Hippocampal formation (tissue), 2 donors: ENCODE data around the gene CPS1.

Experiments used
- DNase-seq, 2 donors: peaks; one replicate each; lab custom pipeline; 2025; lab: John Stamatoyannopoulos, UW

Gene CPS1

GRCh38 chr2:210556329-210556980, at the start of gene CPS1:
Gene CPS1, plus strand, starts transcription at chr2:210556599. Its CDS starts 135 bp downstream, at chr2:210556734.
- no peak for DNase-seq

DNA sequence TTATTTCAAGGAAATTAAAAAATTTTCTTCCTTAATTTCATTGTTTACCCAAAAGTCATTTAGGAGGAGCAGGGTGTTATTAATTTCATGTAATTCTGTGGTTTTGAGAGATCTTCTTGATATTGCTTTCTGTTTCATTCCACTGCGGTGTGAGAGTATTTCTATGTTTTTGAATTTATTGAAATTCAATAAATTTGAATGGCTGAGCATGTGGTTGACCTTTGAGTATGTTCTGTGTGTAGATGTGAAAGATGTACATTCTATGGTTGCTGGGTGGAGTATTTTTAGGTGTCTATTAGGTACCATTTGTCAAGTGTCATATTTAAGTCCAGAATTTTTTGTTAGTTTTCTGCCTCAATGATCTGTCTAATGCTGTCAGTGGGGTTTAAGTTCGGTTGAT, 40.5 kb upstream of the CPS1 start:
- no peak for DNase-seq

GRCh38 chr2:210517264-210517663, 39.1 kb upstream of the CPS1 start:
- no peak for DNase-seq

DNA sequence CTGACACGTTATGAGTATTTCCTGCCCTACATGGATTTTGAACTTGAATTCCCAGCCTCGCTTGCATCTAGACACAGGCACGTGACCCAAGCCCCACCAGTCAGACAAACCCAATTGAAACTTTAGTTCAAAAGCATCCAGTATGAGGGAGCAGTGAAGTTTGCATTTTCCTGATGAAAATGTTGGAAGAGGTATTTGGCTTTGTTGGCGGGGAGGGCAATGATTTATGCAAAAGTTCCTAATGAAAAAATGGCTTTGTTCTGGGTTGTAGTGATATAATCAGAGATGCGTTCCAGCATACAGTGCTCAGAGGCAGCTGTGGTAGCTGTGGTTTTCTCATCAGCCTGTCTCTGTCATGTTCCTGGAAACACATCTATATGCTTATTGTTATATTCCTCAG, 36.8 kb upstream of the CPS1 start:
- DNase-seq: peak; percentile 17 to 40

DNA sequence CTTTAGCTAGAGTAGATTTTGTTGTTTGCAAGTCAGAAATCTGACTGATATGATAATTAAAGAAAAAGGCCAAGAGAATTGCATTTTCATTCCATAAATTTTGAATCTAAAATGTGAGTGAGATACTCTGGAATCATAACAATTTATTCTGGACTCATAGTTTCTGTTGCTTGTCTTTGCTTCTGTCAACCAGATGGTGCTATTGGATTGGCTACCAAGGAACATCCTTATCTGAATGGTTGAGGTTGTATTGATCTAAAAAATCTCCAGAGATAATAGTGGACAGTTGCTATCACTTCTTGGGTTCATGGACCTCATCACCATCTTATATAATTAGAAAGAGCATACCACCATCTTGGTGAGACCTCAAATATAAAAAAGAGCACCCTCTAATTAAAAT, 34.0 kb upstream of the CPS1 start:
- no peak for DNase-seq

- no peak for DNase-seq
Measured at GRCh38 chr2:210523650-210524289, 32.6 kb upstream of the CPS1 start.

GRCh38 chr2:210524533-210524932, 31.9 kb upstream of the CPS1 start:
- no peak for DNase-seq

DNA sequence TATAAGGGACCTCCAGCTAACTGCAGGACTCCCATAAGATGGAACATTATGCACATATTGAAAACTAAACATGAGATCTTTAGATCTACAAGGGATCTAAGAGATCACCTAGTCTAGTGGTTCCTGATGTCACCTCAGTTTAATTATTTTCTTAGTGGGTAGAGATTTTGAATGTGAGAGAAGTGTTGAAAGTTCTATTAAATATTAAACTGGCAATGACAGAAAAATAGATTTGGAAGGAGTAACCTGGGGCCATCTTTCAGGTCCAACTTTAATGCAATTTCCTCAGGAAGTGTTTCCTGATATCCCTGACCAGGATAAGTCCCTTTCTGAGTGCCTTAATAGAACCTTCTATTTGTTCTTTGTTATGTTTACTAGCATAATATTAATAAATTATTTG, 29.1 kb upstream of the CPS1 start:
- no peak for DNase-seq

DNA sequence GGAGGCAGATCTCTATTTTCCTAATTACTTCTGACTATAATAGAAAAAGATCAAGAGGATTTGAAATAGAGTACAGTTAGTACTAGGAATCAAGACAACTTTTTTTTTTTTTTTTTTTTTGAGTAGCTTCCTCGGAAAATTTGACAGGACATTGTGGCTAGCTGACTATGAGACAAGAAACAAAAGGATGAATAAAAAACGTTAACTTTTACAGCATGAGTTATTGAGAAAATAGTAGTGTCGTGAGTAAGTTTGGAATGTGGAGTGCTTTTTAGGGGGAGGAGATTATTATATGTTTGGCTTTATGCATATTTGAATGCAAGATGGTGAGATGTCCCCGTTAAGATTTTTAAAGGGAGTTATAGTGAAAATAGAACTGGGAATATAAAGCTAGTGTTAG, 27.7 kb upstream of the CPS1 start:
- DNase-seq: no peak

GRCh38 chr2:210531050-210531449, 25.3 kb upstream of the CPS1 start:
- no peak for DNase-seq

- no peak for DNase-seq
Measured at GRCh38 chr2:210531482-210531881, 24.9 kb upstream of the CPS1 start.

- DNase-seq: no peak
Measured at GRCh38 chr2:210533389-210533788, 23.0 kb upstream of the CPS1 start.

- DNase-seq: no peak
Measured at GRCh38 chr2:210534879-210535278, 21.5 kb upstream of the CPS1 start.

DNA sequence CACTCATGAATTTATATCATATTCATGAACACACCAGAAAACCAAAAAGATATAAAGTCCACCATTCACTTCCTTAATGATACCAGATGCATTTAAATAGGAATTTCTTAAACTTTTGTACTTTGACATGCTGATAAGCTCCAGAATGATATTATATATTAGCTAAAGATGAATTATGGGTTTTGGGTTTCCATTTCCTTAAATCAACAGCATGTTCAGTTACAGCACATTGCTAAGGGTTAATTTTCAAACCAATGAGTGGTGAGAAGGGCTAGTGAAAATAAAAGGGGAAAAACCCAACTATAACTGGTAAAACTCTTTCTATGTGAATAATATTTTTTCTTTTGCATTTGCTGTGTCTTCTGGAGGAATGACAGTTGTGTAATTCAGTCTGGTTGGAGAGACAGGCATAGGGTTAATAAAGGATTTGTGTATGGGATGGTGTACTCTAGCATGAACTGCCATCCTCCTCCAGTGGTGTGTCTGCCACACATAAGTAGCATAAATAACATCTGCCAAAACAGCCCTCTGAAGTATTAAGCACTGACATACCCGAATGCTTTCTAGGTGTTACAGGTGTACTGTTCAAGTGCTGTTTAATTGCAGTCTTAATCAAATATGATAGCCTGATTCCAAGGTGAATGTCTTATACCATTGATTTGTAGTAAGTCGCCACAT, 19.3 kb upstream of the CPS1 start:
- DNase-seq: no peak

- DNase-seq: no peak
Measured at GRCh38 chr2:210539035-210539434, 17.4 kb upstream of the CPS1 start.

DNA sequence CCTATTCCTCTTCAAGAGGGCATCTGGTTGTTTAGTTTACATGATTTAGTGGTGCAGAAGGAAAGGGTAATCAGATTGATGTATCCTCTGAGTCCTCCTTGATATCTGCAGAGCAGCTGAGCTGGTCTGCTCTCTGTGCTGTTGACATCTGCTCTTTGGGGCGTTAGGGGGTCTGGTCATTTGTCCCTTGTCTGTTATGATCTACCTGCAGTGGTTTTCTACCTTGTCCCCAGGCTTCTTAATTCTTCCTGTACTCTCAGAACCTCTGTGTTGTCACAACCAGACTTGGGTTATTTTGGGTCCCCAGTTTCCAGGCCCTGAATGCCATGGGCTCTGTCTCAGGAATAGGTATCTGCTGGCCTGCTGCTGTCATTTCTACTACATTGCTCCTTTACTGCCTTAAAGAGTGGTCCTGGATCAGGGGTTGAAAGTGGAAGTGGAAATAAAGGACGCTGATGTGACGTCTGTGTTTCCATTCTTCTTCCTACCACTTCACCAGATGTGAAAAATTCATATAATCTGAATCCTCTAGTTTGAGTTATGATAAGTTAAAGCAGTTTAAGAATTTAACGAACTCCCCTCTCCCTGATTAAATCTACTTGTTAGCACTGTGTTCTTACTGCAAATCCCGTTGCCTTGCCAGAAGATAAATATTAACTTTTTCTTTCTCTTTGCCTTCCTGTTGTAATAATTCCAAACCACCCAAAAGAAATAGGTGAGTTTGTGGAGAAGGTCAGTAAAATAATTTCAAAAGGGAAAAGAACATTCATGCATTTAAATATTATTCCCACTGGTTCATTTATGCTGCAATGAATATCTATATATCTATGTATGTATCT, 16.6 kb upstream of the CPS1 start:
- no peak for DNase-seq

DNA sequence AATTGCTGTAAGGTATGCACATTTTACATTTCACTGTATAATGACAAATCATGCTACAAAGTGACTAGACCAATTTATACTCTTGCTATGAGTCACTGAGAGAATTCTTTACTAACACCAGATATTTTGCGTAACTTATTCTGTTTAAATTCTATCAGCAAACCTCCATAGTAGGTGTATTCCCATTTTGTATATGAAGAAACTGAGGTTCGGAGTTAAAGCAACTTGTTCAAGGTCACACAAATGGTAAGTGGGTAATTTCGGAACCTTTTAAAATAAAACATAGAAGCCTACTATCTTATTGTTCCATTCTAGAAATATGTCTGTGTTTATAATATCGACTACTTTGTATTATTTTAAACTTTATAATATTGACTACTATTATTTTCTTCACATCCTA, 15.9 kb upstream of the CPS1 start:
- no peak for DNase-seq

GRCh38 chr2:210540900-210541289, 15.5 kb upstream of the CPS1 start:
- DNase-seq: no peak

DNA sequence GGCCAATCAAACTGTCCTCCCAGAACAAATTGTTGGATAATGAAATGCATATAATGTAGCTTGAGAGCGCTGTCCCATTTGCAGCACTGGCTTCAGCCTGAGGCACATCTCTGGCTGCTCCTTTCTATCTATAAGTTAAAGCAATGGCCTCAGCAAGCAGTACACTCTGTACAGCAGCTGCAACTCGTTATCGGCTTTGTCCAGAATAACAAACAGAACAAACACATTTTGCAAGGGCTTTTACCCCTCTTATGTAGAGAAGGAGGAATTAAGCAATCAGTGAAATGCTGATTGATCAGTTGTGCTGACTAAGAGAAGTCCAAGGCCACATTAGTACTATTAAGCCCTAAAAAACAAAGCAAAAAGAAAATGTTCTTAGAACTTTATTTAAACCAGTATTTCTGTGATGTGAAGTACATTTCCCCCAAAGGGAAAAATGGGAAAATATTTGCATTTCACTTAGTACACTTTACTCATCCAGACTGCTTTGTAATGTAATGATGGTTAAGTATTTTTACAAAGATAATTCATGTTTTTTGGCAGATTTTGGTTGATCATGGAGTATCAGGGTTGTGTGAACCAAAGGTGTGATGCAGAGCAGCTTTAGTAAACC, 15.0 kb upstream of the CPS1 start:
- no peak for DNase-seq

DNA sequence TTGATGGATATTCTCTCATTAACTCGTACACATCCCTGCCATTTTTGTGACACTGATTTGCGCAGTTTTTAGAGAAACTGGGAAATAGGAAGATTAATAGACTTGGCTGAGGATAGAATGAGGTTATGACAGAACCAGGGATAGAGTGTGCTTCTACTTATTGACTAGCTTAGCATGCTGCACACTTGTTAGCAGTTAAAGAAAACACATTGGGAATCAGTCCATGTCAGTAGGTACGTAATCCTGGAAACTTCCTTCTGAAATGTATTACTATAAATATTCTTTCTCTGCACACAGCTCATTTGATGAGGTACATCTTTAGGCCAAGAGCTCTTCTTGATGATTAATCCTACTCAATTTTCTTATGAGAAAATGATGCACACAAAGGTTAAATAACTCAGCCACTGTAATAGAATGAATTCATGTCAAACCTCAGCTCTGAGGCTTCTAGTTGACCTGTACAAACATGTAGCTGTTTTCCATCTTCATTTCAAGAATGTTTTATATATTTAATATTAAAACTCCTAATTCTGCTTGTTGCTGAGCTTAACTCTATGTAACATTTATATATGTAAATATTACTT, 12.3 kb upstream of the CPS1 start:
- DNase-seq: no peak

DNA sequence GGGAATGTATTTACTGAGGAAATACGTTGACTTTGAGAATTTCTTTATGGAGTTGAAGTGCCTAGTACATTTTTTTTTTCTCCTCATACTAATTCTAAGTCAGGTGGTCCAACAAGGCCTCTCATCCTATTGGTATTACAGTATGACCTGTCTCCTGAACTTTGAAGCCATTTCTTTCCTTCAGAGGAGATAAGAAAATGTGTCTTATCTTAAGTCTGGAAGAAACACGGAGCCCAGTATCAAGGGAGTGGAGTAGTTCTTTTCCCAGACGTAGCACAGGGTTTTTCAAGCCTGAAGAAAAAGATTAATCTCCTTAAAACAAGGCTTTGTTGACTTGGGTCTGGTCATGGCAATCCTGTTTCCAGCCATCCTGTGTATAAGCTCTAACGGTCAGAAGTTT, 11.6 kb upstream of the CPS1 start:
- DNase-seq: no peak
